ENCODE measurements around the gene THRB. TPM values are rescaled to one million over a fixed set of nuclear protein-coding genes. Genes with fewer than 3 reads are reported as not detected.

THRB gene
- total and polyA plus RNA-seq, 7 experiments from 2014 or later = 0.05 to 1.0 (median 0.16) TPM; not detected in 4

GRCh38 chr3:24129549-24129948 lies 365.1 kb downstream of the THRB start:
- H3K27me3 ChIP-seq (ENCODE audit: control insufficient read depth in 2 of 2, insufficient read depth in 2 of 2, low read length in 2 of 2) = no peaks in the 10 kb centered on the region
- H3K36me3 ChIP-seq (ENCODE audit: control insufficient read depth in 2 of 3, insufficient read depth in 3 of 3, low read length in 3 of 3) = no peaks in the 10 kb centered on the region
- no peak for ATAC-seq
- Mint-ChIP-seq H3K27me3 (no peaks in the 10 kb centered on the region), H3K27ac (no peak overlapping the region), H3K36me3 (no peaks in the 10 kb centered on the region), H3K9me3 (peaks cover 0 to 3% (median 0%) of the 10 kb centered on the region in 11 donors), H3K4me3 (no peak overlapping the region), H3K4me1 (peaks cover 0 to 1% (median 0%) of the 10 kb centered on the region in 7 donors)
- H3K9me3 ChIP-seq (ENCODE audit: control insufficient read depth in 2 of 3, low read length in 3 of 3) = no peaks in the 10 kb centered on the region
- POLR2A ChIA-PET = no interaction called here
- intact Hi-C loops (cut with micrococcal nuclease) = no loop called here
- no peaks in the 10 kb centered on the region for H3K4me1 ChIP-seq (ENCODE audit: control insufficient read depth in 2 of 2, insufficient read depth in 2 of 2, low read length in 2 of 2)
- H3K4me3 ChIP-seq (ENCODE audit: low read length) = no peak overlapping the region
- CTCF ChIA-PET = no interaction called here
- no peak overlapping the region for H3K27ac ChIP-seq (ENCODE audit: low read depth, low read length)
- DNase-seq = no peak

GRCh38 chr3:24128199-24129005 lies 366.2 kb downstream of the THRB start:
- Histone ChIP-seq H3K4me3 (ENCODE audit: low read length) (no peak overlapping the region), H3K27ac (ENCODE audit: low read depth, low read length) (no peak overlapping the region), H3K4me1 (ENCODE audit: control insufficient read depth in 2 of 2, insufficient read depth in 2 of 2, low read length in 2 of 2) (no peaks in the 10 kb centered on the region), H3K9me3 (ENCODE audit: control insufficient read depth in 2 of 3, low read length in 3 of 3) (no peaks in the 10 kb centered on the region), H3K27me3 (ENCODE audit: control insufficient read depth in 2 of 2, insufficient read depth in 2 of 2, low read length in 2 of 2) (no peaks in the 10 kb centered on the region), H3K36me3 (ENCODE audit: control insufficient read depth in 2 of 3, insufficient read depth in 3 of 3, low read length in 3 of 3) (no peaks in the 10 kb centered on the region)
- no peak for ATAC-seq
- H3K4me3 Mint-ChIP-seq = no peak overlapping the region
- DNase-seq = no peak
- peaks cover 0 to 1% (median 0%) of the 10 kb centered on the region in 7 donors for H3K4me1 Mint-ChIP-seq
- H3K27me3 Mint-ChIP-seq = no peaks in the 10 kb centered on the region
- peaks cover 0 to 3% (median 0%) of the 10 kb centered on the region in 11 donors for H3K9me3 Mint-ChIP-seq
- intact Hi-C loops (cut with micrococcal nuclease) = no loop called here
- H3K27ac Mint-ChIP-seq = no peak overlapping the region
- CTCF ChIA-PET = no interaction called here
- no peaks in the 10 kb centered on the region for H3K36me3 Mint-ChIP-seq
- POLR2A ChIA-PET = no interaction called here

- H3K4me3 Mint-ChIP-seq = no peak overlapping the region
- H3K27ac Mint-ChIP-seq = no peak overlapping the region
- CTCF ChIA-PET = no interaction called here
- H3K4me3 ChIP-seq (ENCODE audit: low read length) = no peak overlapping the region
- peaks cover 0 to 7% (median 0%) of the 10 kb centered on the region in 5 donors for H3K27me3 Mint-ChIP-seq
- H3K27me3 ChIP-seq (ENCODE audit: control insufficient read depth in 2 of 2, insufficient read depth in 2 of 2, low read length in 2 of 2) = no peaks in the 10 kb centered on the region
- no peaks in the 10 kb centered on the region for H3K4me1 Mint-ChIP-seq
- no peaks in the 10 kb centered on the region for H3K9me3 ChIP-seq (ENCODE audit: control insufficient read depth in 2 of 3, low read length in 3 of 3)
- POLR2A ChIA-PET = no interaction called here
- H3K4me1 ChIP-seq (ENCODE audit: control insufficient read depth in 2 of 2, insufficient read depth in 2 of 2, low read length in 2 of 2) = no peaks in the 10 kb centered on the region
- no peak overlapping the region for H3K27ac ChIP-seq (ENCODE audit: low read depth, low read length)
- H3K9me3 Mint-ChIP-seq = no peaks in the 10 kb centered on the region
- DNase-seq (no peak), ATAC-seq (no peak)
- no peaks in the 10 kb centered on the region for H3K36me3 ChIP-seq (ENCODE audit: control insufficient read depth in 2 of 3, insufficient read depth in 3 of 3, low read length in 3 of 3)
- no peaks in the 10 kb centered on the region for H3K36me3 Mint-ChIP-seq
- intact Hi-C loops (cut with micrococcal nuclease) = no loop called here
Observed at GRCh38 chr3:24123596-24123995, 371.1 kb downstream of the THRB start.

- H3K27ac ChIP-seq (ENCODE audit: low read depth, low read length) = no peak overlapping the region
- POLR2A ChIA-PET = no interaction called here
- Mint-ChIP-seq H3K36me3 (no peaks in the 10 kb centered on the region), H3K9me3 (no peaks in the 10 kb centered on the region), H3K27me3 (peaks cover 0 to 9% (median 0%) of the 10 kb centered on the region in 5 donors), H3K27ac (no peak overlapping the region), H3K4me1 (no peaks in the 10 kb centered on the region), H3K4me3 (no peak overlapping the region)
- H3K36me3 ChIP-seq (ENCODE audit: control insufficient read depth in 2 of 3, insufficient read depth in 3 of 3, low read length in 3 of 3) = no peaks in the 10 kb centered on the region
- CTCF ChIA-PET = no interaction called here
- intact Hi-C loops (cut with micrococcal nuclease) = no loop called here
- H3K9me3 ChIP-seq (ENCODE audit: control insufficient read depth in 2 of 3, low read length in 3 of 3) = no peaks in the 10 kb centered on the region
- ATAC-seq (no peak), DNase-seq (no peak)
- no peak overlapping the region for H3K4me3 ChIP-seq (ENCODE audit: low read length)
- H3K4me1 ChIP-seq (ENCODE audit: control insufficient read depth in 2 of 2, insufficient read depth in 2 of 2, low read length in 2 of 2) = no peaks in the 10 kb centered on the region
- H3K27me3 ChIP-seq (ENCODE audit: control insufficient read depth in 2 of 2, insufficient read depth in 2 of 2, low read length in 2 of 2) = no peaks in the 10 kb centered on the region
Observed at GRCh38 chr3:24120434-24120833, 374.2 kb downstream of the THRB start.

- Histone ChIP-seq H3K9me3 (ENCODE audit: control insufficient read depth in 2 of 3, low read length in 3 of 3) (no peaks in the 10 kb centered on the region), H3K4me3 (ENCODE audit: low read length) (no peak overlapping the region), H3K27ac (ENCODE audit: low read depth, low read length) (no peak overlapping the region), H3K27me3 (ENCODE audit: control insufficient read depth in 2 of 2, insufficient read depth in 2 of 2, low read length in 2 of 2) (no peaks in the 10 kb centered on the region), H3K4me1 (ENCODE audit: control insufficient read depth in 2 of 2, insufficient read depth in 2 of 2, low read length in 2 of 2) (no peaks in the 10 kb centered on the region), H3K36me3 (ENCODE audit: control insufficient read depth in 2 of 3, insufficient read depth in 3 of 3, low read length in 3 of 3) (no peaks in the 10 kb centered on the region)
- CTCF ChIA-PET = no interaction called here
- no peak overlapping the region for H3K27ac Mint-ChIP-seq
- ATAC-seq (no peak), DNase-seq (no peak)
- no peaks in the 10 kb centered on the region for H3K4me1 Mint-ChIP-seq
- H3K9me3 Mint-ChIP-seq = no peaks in the 10 kb centered on the region
- H3K4me3 Mint-ChIP-seq = no peak overlapping the region
- POLR2A ChIA-PET = no interaction called here
- H3K27me3 Mint-ChIP-seq = peaks cover 0 to 9% (median 0%) of the 10 kb centered on the region in 5 donors
- intact Hi-C loops (cut with micrococcal nuclease) = no loop called here
- no peaks in the 10 kb centered on the region for H3K36me3 Mint-ChIP-seq
Observed at GRCh38 chr3:24119321-24119751, 375.3 kb downstream of the THRB start.

GRCh38 chr3:24117508-24117907 lies 377.1 kb downstream of the THRB start:
- H3K27ac Mint-ChIP-seq = no peak overlapping the region
- no peak overlapping the region for H3K27ac ChIP-seq (ENCODE audit: low read depth, low read length)
- no peaks in the 10 kb centered on the region for H3K4me1 ChIP-seq (ENCODE audit: control insufficient read depth in 2 of 2, insufficient read depth in 2 of 2, low read length in 2 of 2)
- H3K9me3 ChIP-seq (ENCODE audit: control insufficient read depth in 2 of 3, low read length in 3 of 3) = no peaks in the 10 kb centered on the region
- no peaks in the 10 kb centered on the region for H3K27me3 ChIP-seq (ENCODE audit: control insufficient read depth in 2 of 2, insufficient read depth in 2 of 2, low read length in 2 of 2)
- H3K4me3 Mint-ChIP-seq = no peak overlapping the region
- H3K9me3 Mint-ChIP-seq = no peaks in the 10 kb centered on the region
- H3K27me3 Mint-ChIP-seq = peaks cover 0 to 9% (median 0%) of the 10 kb centered on the region in 5 donors
- no peaks in the 10 kb centered on the region for H3K4me1 Mint-ChIP-seq
- ChIA-PET POLR2A (no interaction called here), CTCF (no interaction called here)
- intact Hi-C loops (cut with micrococcal nuclease) = no loop called here
- ATAC-seq (no peak), DNase-seq (no peak)
- H3K36me3 Mint-ChIP-seq = no peaks in the 10 kb centered on the region
- H3K4me3 ChIP-seq (ENCODE audit: low read length) = no peak overlapping the region
- H3K36me3 ChIP-seq (ENCODE audit: control insufficient read depth in 2 of 3, insufficient read depth in 3 of 3, low read length in 3 of 3) = no peaks in the 10 kb centered on the region

GRCh38 chr3:24111711-24112110 lies 382.9 kb downstream of the THRB start:
- H3K36me3 Mint-ChIP-seq = no peaks in the 10 kb centered on the region
- POLR2A ChIA-PET = no interaction called here
- no peak overlapping the region for H3K27ac Mint-ChIP-seq

More at GRCh38 chr3:24111711-24112110, 382.9 kb downstream of the THRB start:
- peaks cover 0 to 4% (median 0%) of the 10 kb centered on the region in 5 donors for H3K27me3 Mint-ChIP-seq
- Histone ChIP-seq H3K27ac (ENCODE audit: low read depth, low read length) (no peak overlapping the region), H3K4me3 (ENCODE audit: low read length) (no peak overlapping the region), H3K9me3 (ENCODE audit: control insufficient read depth in 2 of 3, low read length in 3 of 3) (no peaks in the 10 kb centered on the region), H3K27me3 (ENCODE audit: control insufficient read depth in 2 of 2, insufficient read depth in 2 of 2, low read length in 2 of 2) (no peaks in the 10 kb centered on the region), H3K4me1 (ENCODE audit: control insufficient read depth in 2 of 2, insufficient read depth in 2 of 2, low read length in 2 of 2) (no peaks in the 10 kb centered on the region), H3K36me3 (ENCODE audit: control insufficient read depth in 2 of 3, insufficient read depth in 3 of 3, low read length in 3 of 3) (no peaks in the 10 kb centered on the region)
- no peak overlapping the region for H3K4me3 Mint-ChIP-seq
- ATAC-seq (no peak), DNase-seq (no peak)
- H3K9me3 Mint-ChIP-seq = no peaks in the 10 kb centered on the region
- no peaks in the 10 kb centered on the region for H3K4me1 Mint-ChIP-seq
- CTCF ChIA-PET = no interaction called here
- intact Hi-C loops (cut with micrococcal nuclease) = no loop called here

Data from naive thymus-derived CD4-positive, alpha-beta T cell (primary cell).